HEK293T (cell line): Measurements from ENCODE around the gene DUSP6.

Source experiments
- CTCF ChIA-PET: fragments of 350-600 bp; formaldehyde crosslinking; extraction: SDS; loops from one replicate; lab custom pipeline; 2021; ENCODE audit warnings: antibody characterized with exemption, inconsistent platforms; lab: Yijun Ruan, JAX
- POLR2A ChIA-PET: fragments of 350-600 bp; formaldehyde crosslinking; extraction: SDS; loops from one replicate; lab custom pipeline; 2020; ENCODE audit warnings: antibody characterized with exemption, inconsistent platforms; lab: Yijun Ruan, JAX
- DNase-seq: peaks from one replicate; pipeline ENCODE4 v3.0.0; 2012; ENCODE audit warnings: mixed read lengths; ENCODE audit errors: extremely low spot score
- ARNT ChIP-seq: fragments of 450-650 bp; IDR thresholded peaks from 2 replicates; pipeline ENCODE4 v1.6.1; 2017; ENCODE audit warnings: mild to moderate bottlenecking
- BHLHE40 ChIP-seq: fragments of 450-650 bp; IDR thresholded peaks from 2 replicates; pipeline ENCODE4 v1.6.1; 2016; ENCODE audit warnings: mild to moderate bottlenecking, moderate library complexity, borderline replicate concordance
- CTBP1 ChIP-seq: fragments of 450-650 bp; IDR thresholded peaks from 2 replicates; pipeline ENCODE4 v1.6.1; 2016; ENCODE audit warnings: borderline replicate concordance
- ELF4 ChIP-seq: fragments of 450-650 bp; IDR thresholded peaks from 2 replicates; pipeline ENCODE4 v1.6.1; 2017; ENCODE audit warnings: antibody characterized with exemption
- FOXA1 ChIP-seq: fragments of 450-650 bp; IDR thresholded peaks from 2 replicates; pipeline ENCODE4 v1.6.1; 2016; ENCODE audit warnings: mild to moderate bottlenecking
- FOXK2 ChIP-seq: fragments of 450-650 bp; IDR thresholded peaks from 2 replicates; pipeline ENCODE4 v1.6.1; 2016; ENCODE audit warnings: mild to moderate bottlenecking
- FOXM1 ChIP-seq: fragments of 450-650 bp; IDR thresholded peaks from 2 replicates; pipeline ENCODE4 v1.6.1; 2017; ENCODE audit warnings: mild to moderate bottlenecking, borderline replicate concordance
- HDGF ChIP-seq: fragments of 450-650 bp; IDR thresholded peaks from 2 replicates; pipeline ENCODE4 v1.6.1; 2017; ENCODE audit warnings: antibody characterized with exemption, borderline replicate concordance
- L3MBTL2 ChIP-seq: fragments of 450-650 bp; conservative IDR thresholded peaks from 2 replicates; pipeline ENCODE4 v1.6.1; 2016; ENCODE audit warnings: mild to moderate bottlenecking
- LEF1 ChIP-seq: fragments of 450-650 bp; IDR thresholded peaks from 2 replicates; pipeline ENCODE4 v1.6.1; 2017; ENCODE audit warnings: mild to moderate bottlenecking, borderline replicate concordance
- NFRKB ChIP-seq: fragments of 450-650 bp; IDR thresholded peaks from 2 replicates; pipeline ENCODE4 v1.6.1; 2016; ENCODE audit warnings: mild to moderate bottlenecking, moderate library complexity
- SP1 ChIP-seq: fragments of 450-650 bp; IDR thresholded peaks from 2 replicates; pipeline ENCODE4 v1.6.1; 2017
- SUZ12 ChIP-seq: fragments of 450-650 bp; IDR thresholded peaks from 2 replicates; pipeline ENCODE4 v1.6.1; 2016; ENCODE audit warnings: mild to moderate bottlenecking
- TARDBP ChIP-seq: fragments of 450-650 bp; IDR thresholded peaks from 2 replicates; pipeline ENCODE4 v1.6.1; 2016
- ZNF384 ChIP-seq: fragments of 450-650 bp; IDR thresholded peaks from 2 replicates; pipeline ENCODE4 v1.6.1; 2016
- TF ChIP-seq, protein P1 (sequence below): fragments of 450-650 bp; IDR thresholded peaks from 2 replicates; pipeline ENCODE4 v1.6.1; 2016

Gene DUSP6

GRCh38 chr12:89350630-89351488 lies 1.4 kb downstream of the DUSP6 start:
- no peak for TF ChIP-seq FOXA1
- TF ChIP-seq ZNF384 = no peak
- no peak for TF ChIP-seq ELF4
- no peak for TF ChIP-seq ARNT
- no peak for TF ChIP-seq FOXM1
- no peak for TF ChIP-seq LEF1
- no peak for TF ChIP-seq FOXK2
- TF ChIP-seq NFRKB = no peak
- no peak for TF ChIP-seq TARDBP
- no peak for TF ChIP-seq SUZ12
- TF ChIP-seq, protein P1, sequence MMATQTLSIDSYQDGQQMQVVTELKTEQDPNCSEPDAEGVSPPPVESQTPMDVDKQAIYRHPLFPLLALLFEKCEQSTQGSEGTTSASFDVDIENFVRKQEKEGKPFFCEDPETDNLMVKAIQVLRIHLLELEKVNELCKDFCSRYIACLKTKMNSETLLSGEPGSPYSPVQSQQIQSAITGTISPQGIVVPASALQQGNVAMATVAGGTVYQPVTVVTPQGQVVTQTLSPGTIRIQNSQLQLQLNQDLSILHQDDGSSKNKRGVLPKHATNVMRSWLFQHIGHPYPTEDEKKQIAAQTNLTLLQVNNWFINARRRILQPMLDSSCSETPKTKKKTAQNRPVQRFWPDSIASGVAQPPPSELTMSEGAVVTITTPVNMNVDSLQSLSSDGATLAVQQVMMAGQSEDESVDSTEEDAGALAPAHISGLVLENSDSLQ = no peak
- no peak for TF ChIP-seq CTBP1
- POLR2A ChIA-PET = interaction anchor here (1.0 to 1.3 kb wide), 2 partner anchors 34 to 337 kb away, joined by 3 to 5 read pairs; no protein-coding TSS in a partner anchor
- CTCF ChIA-PET = interaction anchor here (1.0 to 1.4 kb wide), 2 partner anchors 17 to 300 kb away, joined by 4 read pairs; no protein-coding TSS in a partner anchor
- no peak for DNase-seq

DNA sequence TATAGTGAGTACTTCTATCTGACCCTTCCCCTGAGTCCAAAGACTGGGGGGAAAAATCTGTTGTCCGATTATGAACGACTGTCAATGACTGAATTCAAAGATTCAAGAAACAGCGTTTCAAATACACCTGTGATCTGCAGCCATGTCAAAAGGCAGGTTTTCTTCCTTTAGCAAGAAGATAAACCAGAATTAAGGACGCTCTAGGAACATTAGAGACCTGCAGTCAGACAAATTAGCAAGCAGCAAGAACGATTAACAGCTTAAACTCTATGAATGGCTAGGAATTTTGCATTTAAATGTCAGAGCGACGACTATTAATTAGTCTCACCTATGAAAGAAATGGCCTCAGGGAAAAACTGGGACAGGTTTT lies 2.1 kb downstream of the DUSP6 start:
- DNase-seq = no peak
- POLR2A ChIA-PET = no interaction called here
- CTCF ChIA-PET = no interaction called here
- TF ChIP-seq, protein P1 = no peak
- TF ChIP-seq NFRKB (no peak), FOXM1 (no peak), ELF4 (no peak), TARDBP (no peak), ZNF384 (no peak), ARNT (no peak), SUZ12 (no peak), L3MBTL2 (no peak), LEF1 (no peak), BHLHE40 (no peak), FOXK2 (no peak), CTBP1 (no peak), HDGF (no peak), FOXA1 (no peak)

- ChIA-PET POLR2A (no interaction called here), CTCF (no interaction called here)
- no peak for DNase-seq
- TF ChIP-seq LEF1 (no peak), SUZ12 (no peak), SP1 (no peak), BHLHE40 (no peak), FOXA1 (no peak), TARDBP (no peak), CTBP1 (no peak), L3MBTL2 (no peak), HDGF (no peak), ZNF384 (no peak), NFRKB (no peak)
- TF ChIP-seq, protein P1 = no peak
These were observed 2.5 kb downstream of the DUSP6 start for GRCh38 chr12:89349814-89350213.

GRCh38 chr12:89348894-89349699 lies 3.2 kb downstream of the DUSP6 start:
- ChIA-PET CTCF (no interaction called here), POLR2A (no interaction called here)
- no peak for DNase-seq
- TF ChIP-seq ARNT (no peak), ZNF384 (no peak), TARDBP (no peak), ELF4 (no peak)
- TF ChIP-seq, protein P1 = no peak

GRCh38 chr12:89347325-89347829 lies 4.9 kb downstream of the DUSP6 start:
- ChIA-PET POLR2A (no interaction called here), CTCF (no interaction called here)
- TF ChIP-seq LEF1 = no peak
- TF ChIP-seq TARDBP = no peak
- TF ChIP-seq HDGF = no peak
- no peak for DNase-seq
